ENCODE data around the gene SND1.

The SND1 gene

GRCh38 chr7:127980901-127981300, 328.9 kb downstream of the SND1 start:
- TF ChIP-seq, protein P1, sequence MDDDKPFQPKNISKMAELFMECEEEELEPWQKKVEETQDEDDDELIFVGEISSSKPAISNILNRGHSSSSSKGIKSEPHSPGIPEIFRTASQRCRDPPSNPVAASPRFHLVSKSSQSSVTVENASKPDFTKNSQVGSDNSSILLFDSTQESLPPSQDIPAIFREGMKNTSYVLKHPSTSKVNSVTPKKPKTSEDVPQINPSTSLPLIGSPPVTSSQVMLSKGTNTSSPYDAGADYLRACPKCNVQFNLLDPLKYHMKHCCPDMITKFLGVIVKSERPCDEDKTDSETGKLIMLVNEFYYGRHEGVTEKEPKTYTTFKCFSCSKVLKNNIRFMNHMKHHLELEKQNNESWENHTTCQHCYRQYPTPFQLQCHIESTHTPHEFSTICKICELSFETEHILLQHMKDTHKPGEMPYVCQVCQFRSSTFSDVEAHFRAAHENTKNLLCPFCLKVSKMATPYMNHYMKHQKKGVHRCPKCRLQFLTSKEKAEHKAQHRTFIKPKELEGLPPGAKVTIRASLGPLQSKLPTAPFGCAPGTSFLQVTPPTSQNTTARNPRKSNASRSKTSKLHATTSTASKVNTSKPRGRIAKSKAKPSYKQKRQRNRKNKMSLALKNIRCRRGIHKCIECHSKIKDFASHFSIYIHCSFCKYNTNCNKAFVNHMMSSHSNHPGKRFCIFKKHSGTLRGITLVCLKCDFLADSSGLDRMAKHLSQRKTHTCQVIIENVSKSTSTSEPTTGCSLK (tag by site-specific recombination; IDR thresholded peaks at IDR 0.05): no peak
- TF ChIP-seq ZNF548 (tag by site-specific recombination; IDR thresholded peaks at IDR 0.05) (no peak), ZNF133 (tag by site-specific recombination; IDR thresholded peaks at IDR 0.05) (no peak), ZNF24 (tag by site-specific recombination; IDR thresholded peaks at IDR 0.05) (no peak), ZNF423 (tag by site-specific recombination; IDR thresholded peaks at IDR 0.05) (no peak), ZNF341 (tag by site-specific recombination; IDR thresholded peaks at IDR 0.05; ENCODE audit: low read depth) (no peak), ZNF670 (tag by site-specific recombination; IDR thresholded peaks at IDR 0.05; ENCODE audit: low read depth) (no peak), REST (tag by site-specific recombination; IDR thresholded peaks at IDR 0.05) (no peak), ZNF10 (tag by site-specific recombination; IDR thresholded peaks at IDR 0.05) (no peak)
- TF ChIP-seq, protein P2, sequence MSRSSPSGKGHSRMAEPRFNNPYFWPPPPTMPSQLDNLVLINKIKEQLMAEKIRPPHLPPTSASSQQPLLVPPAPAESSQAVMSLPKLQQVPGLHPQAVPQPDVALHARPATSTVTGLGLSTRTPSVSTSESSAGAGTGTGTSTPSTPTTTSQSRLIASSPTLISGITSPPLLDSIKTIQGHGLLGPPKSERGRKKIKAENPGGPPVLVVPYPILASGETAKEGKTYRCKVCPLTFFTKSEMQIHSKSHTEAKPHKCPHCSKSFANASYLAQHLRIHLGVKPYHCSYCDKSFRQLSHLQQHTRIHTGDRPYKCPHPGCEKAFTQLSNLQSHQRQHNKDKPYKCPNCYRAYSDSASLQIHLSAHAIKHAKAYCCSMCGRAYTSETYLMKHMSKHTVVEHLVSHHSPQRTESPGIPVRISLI (tag by site-specific recombination; IDR thresholded peaks at IDR 0.05): no peak
- CTCF ChIA-PET: interaction anchor here (0.7 kb wide), 1 partner anchor 179 kb away, joined by 4 read pairs; no protein-coding TSS in a partner anchor
- H3K27ac ChIP-seq (ENCODE audit: extremely low read depth, low read depth, low read length): no peak overlapping the region

GRCh38 chr7:127981965-127982364, 330.0 kb downstream of the SND1 start:
- TF ChIP-seq, protein P3, sequence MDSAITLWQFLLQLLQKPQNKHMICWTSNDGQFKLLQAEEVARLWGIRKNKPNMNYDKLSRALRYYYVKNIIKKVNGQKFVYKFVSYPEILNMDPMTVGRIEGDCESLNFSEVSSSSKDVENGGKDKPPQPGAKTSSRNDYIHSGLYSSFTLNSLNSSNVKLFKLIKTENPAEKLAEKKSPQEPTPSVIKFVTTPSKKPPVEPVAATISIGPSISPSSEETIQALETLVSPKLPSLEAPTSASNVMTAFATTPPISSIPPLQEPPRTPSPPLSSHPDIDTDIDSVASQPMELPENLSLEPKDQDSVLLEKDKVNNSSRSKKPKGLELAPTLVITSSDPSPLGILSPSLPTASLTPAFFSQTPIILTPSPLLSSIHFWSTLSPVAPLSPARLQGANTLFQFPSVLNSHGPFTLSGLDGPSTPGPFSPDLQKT (IDR thresholded peaks at IDR 0.05; ENCODE audit: borderline replicate concordance, low read depth, low read length): no peak
- TF ChIP-seq, protein P4, sequence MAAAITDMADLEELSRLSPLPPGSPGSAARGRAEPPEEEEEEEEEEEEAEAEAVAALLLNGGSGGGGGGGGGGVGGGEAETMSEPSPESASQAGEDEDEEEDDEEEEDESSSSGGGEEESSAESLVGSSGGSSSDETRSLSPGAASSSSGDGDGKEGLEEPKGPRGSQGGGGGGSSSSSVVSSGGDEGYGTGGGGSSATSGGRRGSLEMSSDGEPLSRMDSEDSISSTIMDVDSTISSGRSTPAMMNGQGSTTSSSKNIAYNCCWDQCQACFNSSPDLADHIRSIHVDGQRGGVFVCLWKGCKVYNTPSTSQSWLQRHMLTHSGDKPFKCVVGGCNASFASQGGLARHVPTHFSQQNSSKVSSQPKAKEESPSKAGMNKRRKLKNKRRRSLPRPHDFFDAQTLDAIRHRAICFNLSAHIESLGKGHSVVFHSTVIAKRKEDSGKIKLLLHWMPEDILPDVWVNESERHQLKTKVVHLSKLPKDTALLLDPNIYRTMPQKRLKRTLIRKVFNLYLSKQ (tag by site-specific recombination; IDR thresholded peaks at IDR 0.05; ENCODE audit: borderline replicate concordance): no peak
- TF ChIP-seq ZNF184 (tag by site-specific recombination; IDR thresholded peaks at IDR 0.05) (no peak), ZNF629 (tag by site-specific recombination; IDR thresholded peaks at IDR 0.05) (no peak), ZNF660 (tag by site-specific recombination; IDR thresholded peaks at IDR 0.05) (no peak), ZNF266 (tag by site-specific recombination; IDR thresholded peaks at IDR 0.05; ENCODE audit: low read depth) (no peak), ZNF626 (tag by site-specific recombination; IDR thresholded peaks at IDR 0.05) (no peak), ZBTB6 (tag by site-specific recombination; IDR thresholded peaks at IDR 0.05) (no peak), ZNF830 (tag by site-specific recombination; IDR thresholded peaks at IDR 0.05; ENCODE audit: low read depth) (no peak)
- TF ChIP-seq, protein P5, sequence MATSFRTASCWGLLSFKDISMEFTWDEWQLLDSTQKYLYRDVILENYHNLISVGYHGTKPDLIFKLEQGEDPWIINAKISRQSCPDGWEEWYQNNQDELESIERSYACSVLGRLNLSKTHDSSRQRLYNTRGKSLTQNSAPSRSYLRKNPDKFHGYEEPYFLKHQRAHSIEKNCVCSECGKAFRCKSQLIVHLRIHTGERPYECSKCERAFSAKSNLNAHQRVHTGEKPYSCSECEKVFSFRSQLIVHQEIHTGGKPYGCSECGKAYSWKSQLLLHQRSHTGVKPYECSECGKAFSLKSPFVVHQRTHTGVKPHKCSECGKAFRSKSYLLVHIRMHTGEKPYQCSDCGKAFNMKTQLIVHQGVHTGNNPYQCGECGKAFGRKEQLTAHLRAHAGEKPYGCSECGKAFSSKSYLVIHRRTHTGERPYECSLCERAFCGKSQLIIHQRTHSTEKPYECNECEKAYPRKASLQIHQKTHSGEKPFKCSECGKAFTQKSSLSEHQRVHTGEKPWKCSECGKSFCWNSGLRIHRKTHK (tag by site-specific recombination; IDR thresholded peaks at IDR 0.05): no peak
- TF ChIP-seq, protein P6, sequence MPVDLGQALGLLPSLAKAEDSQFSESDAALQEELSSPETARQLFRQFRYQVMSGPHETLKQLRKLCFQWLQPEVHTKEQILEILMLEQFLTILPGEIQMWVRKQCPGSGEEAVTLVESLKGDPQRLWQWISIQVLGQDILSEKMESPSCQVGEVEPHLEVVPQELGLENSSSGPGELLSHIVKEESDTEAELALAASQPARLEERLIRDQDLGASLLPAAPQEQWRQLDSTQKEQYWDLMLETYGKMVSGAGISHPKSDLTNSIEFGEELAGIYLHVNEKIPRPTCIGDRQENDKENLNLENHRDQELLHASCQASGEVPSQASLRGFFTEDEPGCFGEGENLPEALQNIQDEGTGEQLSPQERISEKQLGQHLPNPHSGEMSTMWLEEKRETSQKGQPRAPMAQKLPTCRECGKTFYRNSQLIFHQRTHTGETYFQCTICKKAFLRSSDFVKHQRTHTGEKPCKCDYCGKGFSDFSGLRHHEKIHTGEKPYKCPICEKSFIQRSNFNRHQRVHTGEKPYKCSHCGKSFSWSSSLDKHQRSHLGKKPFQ (tag by site-specific recombination; IDR thresholded peaks at IDR 0.05): no peak

More at GRCh38 chr7:127980901-127981300, 328.9 kb downstream of the SND1 start:
- Histone ChIP-seq H3K36me3 (ENCODE audit: control insufficient read depth in 2 of 2, insufficient read depth in 1 of 2, low read length in 2 of 2) (no peaks in the 10 kb centered on the region), H3K9me3 (ENCODE audit: control insufficient read depth, insufficient read depth, low read depth, low read length) (no peaks in the 10 kb centered on the region), H3K4me3 (ENCODE audit: low read depth, low read length) (no peak overlapping the region), H3K4me1 (ENCODE audit: control insufficient read depth, insufficient read depth, low read length) (no peaks in the 10 kb centered on the region)
- POLR2A ChIA-PET: no interaction called here

More at GRCh38 chr7:127981965-127982364, 330.0 kb downstream of the SND1 start:
- Histone ChIP-seq H3K4me1 (ENCODE audit: control insufficient read depth, insufficient read depth, low read length) (no peaks in the 10 kb centered on the region), H3K36me3 (ENCODE audit: control insufficient read depth in 2 of 2, insufficient read depth in 1 of 2, low read length in 2 of 2) (no peaks in the 10 kb centered on the region), H3K27ac (ENCODE audit: extremely low read depth, low read depth, low read length) (no peak overlapping the region), H3K9me3 (ENCODE audit: control insufficient read depth, insufficient read depth, low read depth, low read length) (no peaks in the 10 kb centered on the region), H3K4me3 (ENCODE audit: low read depth, low read length) (no peak overlapping the region)
- POLR2A ChIA-PET: no interaction called here
- CTCF ChIA-PET: interaction anchor here (0.7 to 1.5 kb wide), 2 partner anchors 27 to 273 kb away, joined by 3 to 4 read pairs; no protein-coding TSS in a partner anchor
